ENCODE measurements around the gene LMAN1L.

GRCh38 chr15:74815121-74815934, 2.7 kb downstream of the LMAN1L start:
- TF ChIP-seq CTCF (IDR thresholded peaks at IDR 0.05): no peak
- TF ChIP-seq POLR2A (IDR thresholded peaks at IDR 0.05): no peak

Measured in Peyer's patch (tissue), 4 donors.